Testis (tissue), 2 donors: ENCODE data around the gene ZNF445.

Source experiments
- CTCF ChIP-seq, 3 experiments: fragments of 450-650 bp in 2 of 3; fragments of 200-600 bp in 1 of 3; sonication (generic) in 1 of 3; IDR thresholded peaks; one replicate each; pipeline ENCODE4 v1.5.1; 2016 to 2019; ENCODE audit warnings: antibody characterized with exemption in 3 of 3, mild to moderate bottlenecking in 2 of 3, moderate library complexity in 1 of 3
- POLR2A ChIP-seq: fragments of 450-650 bp; IDR thresholded peaks from one replicate; pipeline ENCODE4 v1.6.1; 2017; ENCODE audit warnings: antibody characterized with exemption, mild to moderate bottlenecking, moderate library complexity

GRCh38 chr3:44495636-44496415, 18.4 kb upstream of the ZNF445 start:
- TF ChIP-seq CTCF (IDR thresholded peaks at IDR 0.05) (no peak), POLR2A (no peak)
